ENCODE measurements around the gene LRRC56.

The LRRC56 gene

DNA sequence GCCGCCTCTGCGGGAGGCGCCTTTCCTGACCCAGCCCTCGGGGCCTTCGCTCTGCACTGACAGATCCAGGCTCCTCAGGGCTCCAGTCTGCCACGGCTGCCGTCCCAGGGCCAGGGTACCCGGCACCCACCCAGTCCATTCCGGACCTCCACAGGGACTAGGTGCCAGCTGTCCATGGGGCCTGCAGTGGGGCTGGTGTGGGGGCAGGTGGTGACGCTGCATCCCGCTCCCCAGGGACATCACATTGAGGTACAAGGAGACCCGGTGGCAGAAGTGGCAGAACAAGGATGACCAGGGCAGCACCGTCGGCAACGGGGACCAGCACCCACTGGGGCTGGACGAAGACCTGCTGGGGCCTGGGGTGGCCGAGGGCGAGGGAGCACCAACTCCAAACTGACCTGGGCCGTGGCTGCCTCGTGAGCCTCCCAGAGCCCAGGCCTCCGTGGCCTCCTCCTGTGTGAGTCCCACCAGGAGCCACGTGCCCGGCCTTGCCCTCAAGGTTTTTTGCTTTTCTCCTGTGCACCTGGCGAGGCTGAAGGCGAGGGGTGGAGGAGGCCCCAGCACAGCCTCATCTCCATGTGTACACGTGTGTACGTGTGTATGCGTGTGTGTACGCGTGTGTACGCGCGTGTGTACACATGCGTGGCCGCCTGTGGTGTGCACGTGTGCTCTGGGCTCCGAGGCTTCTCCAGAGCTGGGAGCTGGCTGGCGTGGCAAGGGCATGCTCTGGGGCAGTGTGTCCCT is 47.0 kb upstream of the LRRC56 start:
- no peak overlapping the region for H3K4me3 ChIP-seq (ENCODE audit: low read length)
- TF ChIP-seq CTCF (IDR thresholded peaks at IDR 0.05; ENCODE audit: insufficient read depth, low read depth, low read length, missing control alignments) = no peak
- DNase-seq (ENCODE audit: low read depth) = no peak

GRCh38 chr11:490930-491260 is 46.4 kb upstream of the LRRC56 start:
- no peak for DNase-seq (ENCODE audit: low read depth)
- no peak overlapping the region for H3K4me3 ChIP-seq (ENCODE audit: low read length)
- no peak for TF ChIP-seq CTCF (IDR thresholded peaks at IDR 0.05; ENCODE audit: insufficient read depth, low read depth, low read length, missing control alignments)

- no peak for TF ChIP-seq CTCF (IDR thresholded peaks at IDR 0.05; ENCODE audit: insufficient read depth, low read depth, low read length, missing control alignments)
- DNase-seq (ENCODE audit: low read depth) = no peak
- H3K4me3 ChIP-seq (ENCODE audit: low read length) = no peak overlapping the region
Observed at GRCh38 chr11:491358-491757, 46.0 kb upstream of the LRRC56 start.

GRCh38 chr11:492427-493226 is 44.7 kb upstream of the LRRC56 start:
- TF ChIP-seq CTCF (IDR thresholded peaks at IDR 0.05; ENCODE audit: insufficient read depth, low read depth, low read length, missing control alignments) = no peak
- DNase-seq (ENCODE audit: low read depth) = no peak

GRCh38 chr11:494761-495536 is 42.4 kb upstream of the LRRC56 start:
- no peak for DNase-seq (ENCODE audit: low read depth)
- H3K4me3 ChIP-seq (ENCODE audit: low read length) = no peak overlapping the region
- TF ChIP-seq CTCF (IDR thresholded peaks at IDR 0.05; ENCODE audit: insufficient read depth, low read depth, low read length, missing control alignments) = no peak

More at GRCh38 chr11:492427-493226, 44.7 kb upstream of the LRRC56 start:
- no peak overlapping the region for H3K4me3 ChIP-seq (ENCODE audit: low read length)

GRCh38 chr11:495537-495931 is 41.8 kb upstream of the LRRC56 start:
- H3K4me3 ChIP-seq (ENCODE audit: low read length) = no peak overlapping the region
- no peak for TF ChIP-seq CTCF (IDR thresholded peaks at IDR 0.05; ENCODE audit: insufficient read depth, low read depth, low read length, missing control alignments)
- DNase-seq (ENCODE audit: low read depth) = no peak

Data from epithelial cell of esophagus (primary cell).